Stimulated activated CD4-positive, alpha-beta T cell treated with anti-CD3 and anti-CD28 coated beads, TNF-alpha, amount 100 ng/mL, for 24 hours (primary cell): ENCODE results near the gene ROM1.
"Not testable (repeated sequence)": the region's sequence is repeated elsewhere in the genome, so short reads cannot be mapped to it uniquely, and the experiment has no call there.

ENCODE experiments used
- DNase-seq, 3 experiments: peaks; one replicate each; pipeline ENCODE4 v3.0.0-alpha.2; 2020; ENCODE audit warnings: low read depth in 3 of 3

The ROM1 gene

GRCh38 chr11:62649486-62649885 is 36.4 kb downstream of the ROM1 start:
- DNase-seq = no peak

- not testable (repeated sequence) for DNase-seq
These were observed 37.2 kb downstream of the ROM1 start for GRCh38 chr11:62650283-62650682.

GRCh38 chr11:62652161-62653006 is 39.3 kb downstream of the ROM1 start:
- no peak for DNase-seq

GRCh38 chr11:62654297-62654696 is 41.2 kb downstream of the ROM1 start:
- no peak for DNase-seq

DNA sequence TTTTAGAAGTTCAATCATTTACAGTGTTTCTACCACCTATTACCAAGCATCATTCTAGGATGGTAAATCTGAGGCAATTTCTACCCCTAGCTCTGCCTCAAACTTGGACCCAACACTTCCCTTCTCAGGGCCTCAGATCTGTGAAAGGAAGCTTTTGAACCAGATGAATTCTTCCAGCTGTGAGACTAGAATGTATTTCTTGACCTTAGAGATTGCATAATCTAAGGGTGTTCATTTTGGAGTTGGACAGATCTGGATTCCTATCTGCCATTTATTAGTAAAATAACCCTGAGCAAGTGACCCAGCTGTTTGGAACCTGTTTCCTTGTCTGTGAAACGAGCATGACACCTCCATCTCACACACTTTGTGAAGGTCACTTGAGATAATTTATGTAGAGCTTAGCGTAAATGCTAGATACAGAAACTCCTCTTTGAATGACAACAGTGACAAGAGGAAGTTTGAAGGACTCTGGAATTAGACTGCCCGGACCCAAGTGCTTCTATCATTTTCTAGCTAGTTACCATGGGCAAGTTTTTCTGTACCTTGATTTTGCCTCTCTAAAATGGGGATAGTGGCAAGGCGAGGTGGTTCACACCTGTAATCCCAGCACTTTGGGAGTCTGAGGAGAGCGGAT is 43.9 kb downstream of the ROM1 start:
- DNase-seq = no peak

DNA sequence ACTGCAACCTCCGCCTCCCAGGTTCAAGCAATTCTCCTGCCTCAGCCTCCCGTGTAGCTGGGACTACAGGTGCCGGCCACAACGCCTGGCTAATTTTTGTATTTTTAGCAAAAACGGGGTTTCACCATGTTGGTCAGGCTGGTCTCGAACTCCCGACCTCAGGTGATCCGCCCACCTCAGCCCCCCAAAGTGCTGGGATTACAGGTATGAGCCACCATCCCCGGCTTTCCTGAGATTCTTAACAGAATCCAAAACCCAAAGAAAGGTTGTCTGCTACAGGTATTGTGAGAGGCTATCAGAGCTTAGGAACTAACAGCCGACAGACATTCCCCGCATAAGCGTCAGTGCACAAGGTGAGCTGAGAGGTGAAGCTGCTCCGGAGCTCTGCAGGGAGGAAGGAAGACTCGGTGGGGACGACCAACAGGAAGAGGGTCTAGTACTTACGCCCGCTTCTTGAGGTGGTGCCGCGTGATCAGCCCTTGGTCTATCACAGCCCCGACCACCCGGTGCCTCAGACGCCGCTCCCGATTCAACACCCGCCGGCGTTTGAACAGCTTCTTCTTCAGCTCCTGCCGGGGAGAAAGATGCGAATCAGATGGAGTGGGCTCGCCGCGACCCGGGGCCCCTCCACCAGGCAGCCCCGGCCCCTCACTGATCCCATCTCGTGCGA is 51.5 kb downstream of the ROM1 start:
- peak in 2 of 3 experiments; percentile 23 to 42 for DNase-seq
